A204.1 (cell line): ENCODE data around the gene PI3.
"Not testable (repeated sequence)": the region's sequence is repeated elsewhere in the genome, so short reads cannot be mapped to it uniquely, and the experiment has no call there.

Experiments used
- FAIRE-seq: peaks from 2 replicates; lab custom pipeline; 2012; peaks lifted over from hg19 to GRCh38; lab: Jason Lieb, UNC

PI3 gene, protein sequence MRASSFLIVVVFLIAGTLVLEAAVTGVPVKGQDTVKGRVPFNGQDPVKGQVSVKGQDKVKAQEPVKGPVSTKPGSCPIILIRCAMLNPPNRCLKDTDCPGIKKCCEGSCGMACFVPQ

DNA sequence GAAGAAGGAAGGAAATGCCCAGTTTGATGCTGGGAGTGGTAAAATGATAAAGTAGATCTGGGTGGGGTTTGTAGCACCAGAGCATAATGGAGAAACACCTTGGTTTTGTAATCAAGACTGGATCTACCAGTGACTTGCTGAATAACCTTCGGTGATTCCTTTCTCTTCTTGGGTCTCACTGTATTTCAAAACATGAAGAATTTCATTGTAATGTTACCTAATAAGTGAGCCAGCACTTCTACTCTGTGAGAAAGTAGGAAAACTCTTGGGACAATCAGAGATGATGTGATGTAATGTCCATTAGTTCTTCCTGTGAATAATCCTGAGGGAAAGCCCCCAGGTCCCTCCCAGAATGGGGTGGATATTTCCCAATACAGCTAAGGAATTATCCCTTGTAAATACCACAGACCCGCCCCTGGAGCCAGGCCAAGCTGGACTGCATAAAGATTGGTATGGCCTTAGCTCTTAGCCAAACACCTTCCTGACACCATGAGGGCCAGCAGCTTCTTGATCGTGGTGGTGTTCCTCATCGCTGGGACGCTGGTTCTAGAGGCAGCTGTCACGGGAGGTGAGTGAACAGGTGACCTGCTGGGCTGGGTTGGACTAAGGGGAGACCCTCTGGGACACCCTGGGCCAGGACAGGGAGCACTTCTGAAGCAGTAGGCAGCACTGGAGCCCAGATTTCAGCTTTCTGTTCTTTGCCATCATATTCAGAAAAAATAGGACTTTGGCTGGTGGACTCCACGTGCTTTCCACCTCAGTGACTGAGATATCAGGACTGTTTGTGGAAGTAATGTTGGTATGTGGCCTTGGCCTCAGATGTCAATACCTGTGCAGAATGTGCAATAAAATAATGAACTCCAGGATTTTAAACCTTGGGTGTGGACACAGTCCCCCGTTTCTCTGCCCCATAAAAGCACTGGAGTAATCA is at the start of gene PI3:
Gene PI3, plus strand, starts transcription at position 469 of the 931 bp plus-strand sequence. Its CDS starts 21 bp downstream, at position 490.
- FAIRE-seq: no peak

DNA sequence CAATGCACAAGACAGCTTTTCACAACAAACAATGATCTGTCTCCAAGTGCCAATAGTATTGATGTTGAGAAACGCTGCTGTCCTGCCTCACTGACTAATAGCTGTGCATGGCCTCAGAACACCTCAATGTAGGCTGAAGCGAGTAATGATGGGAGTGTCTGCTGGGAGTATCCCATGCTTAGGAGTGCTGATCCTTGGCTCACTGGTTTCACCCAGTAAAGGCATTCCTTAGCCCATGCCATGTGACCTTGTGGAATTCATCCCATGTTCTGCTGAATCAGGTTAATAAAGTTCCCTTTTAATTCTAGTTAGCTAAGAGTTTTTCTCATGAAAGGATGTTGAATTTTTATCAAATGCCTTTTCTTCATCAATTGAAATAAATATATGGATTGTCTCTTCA is 46.6 kb upstream of the PI3 start:
- no peak for FAIRE-seq

DNA sequence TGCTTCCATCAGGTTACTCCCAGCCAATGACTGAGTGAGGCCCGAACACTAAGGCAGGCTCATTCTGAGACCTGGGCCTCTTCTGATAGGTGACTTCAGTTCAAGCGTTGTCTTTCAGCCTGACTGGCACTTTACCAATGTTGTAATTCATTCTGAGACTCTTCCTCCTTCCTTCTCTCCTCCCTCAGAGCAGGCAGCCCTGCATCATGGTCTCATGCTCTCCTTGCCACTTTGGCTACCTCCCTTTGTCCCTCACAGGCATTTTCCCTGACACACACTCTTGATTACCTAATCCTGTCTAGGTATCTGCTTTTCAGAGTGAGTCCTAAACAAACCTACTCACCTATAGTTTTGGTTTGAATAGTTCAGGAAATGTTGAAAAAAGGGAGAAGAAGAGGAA is 37.8 kb upstream of the PI3 start:
- FAIRE-seq: no peak

DNA sequence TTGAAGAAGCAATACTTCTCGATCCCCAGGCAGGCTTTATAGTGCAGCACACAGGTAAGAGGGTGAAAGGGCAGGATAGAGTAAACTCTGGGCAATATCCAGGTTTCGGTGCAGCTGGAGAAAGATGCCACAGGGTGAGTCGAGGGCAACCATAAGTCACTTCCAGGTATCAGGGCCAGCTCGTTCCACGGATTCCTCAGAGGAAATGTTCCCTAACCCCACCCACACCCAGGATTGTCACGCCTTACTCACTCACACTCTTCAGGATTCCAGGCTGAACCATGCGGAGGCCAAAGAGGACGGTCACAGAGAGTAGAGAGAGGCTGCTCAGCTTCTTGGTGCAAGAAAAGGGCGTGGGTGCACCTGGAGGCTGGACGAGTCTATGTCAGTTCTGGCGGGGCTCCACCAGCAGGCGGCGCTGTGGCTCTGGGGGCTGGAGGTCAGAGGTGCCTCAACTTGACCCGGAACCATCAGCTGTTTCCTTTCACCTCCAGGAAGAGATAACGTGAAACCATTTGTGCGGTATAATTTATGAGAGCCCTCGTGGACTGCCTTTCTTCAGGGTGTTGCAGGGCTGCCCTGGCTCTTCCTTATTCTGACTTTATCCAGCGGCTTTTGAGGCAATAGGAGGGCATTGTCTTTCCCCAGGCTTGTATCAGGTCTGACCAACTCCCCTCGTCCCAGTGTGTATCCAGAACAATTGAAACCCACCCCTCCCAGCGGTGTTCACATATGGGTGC is 36.0 kb upstream of the PI3 start:
- no peak for FAIRE-seq

DNA sequence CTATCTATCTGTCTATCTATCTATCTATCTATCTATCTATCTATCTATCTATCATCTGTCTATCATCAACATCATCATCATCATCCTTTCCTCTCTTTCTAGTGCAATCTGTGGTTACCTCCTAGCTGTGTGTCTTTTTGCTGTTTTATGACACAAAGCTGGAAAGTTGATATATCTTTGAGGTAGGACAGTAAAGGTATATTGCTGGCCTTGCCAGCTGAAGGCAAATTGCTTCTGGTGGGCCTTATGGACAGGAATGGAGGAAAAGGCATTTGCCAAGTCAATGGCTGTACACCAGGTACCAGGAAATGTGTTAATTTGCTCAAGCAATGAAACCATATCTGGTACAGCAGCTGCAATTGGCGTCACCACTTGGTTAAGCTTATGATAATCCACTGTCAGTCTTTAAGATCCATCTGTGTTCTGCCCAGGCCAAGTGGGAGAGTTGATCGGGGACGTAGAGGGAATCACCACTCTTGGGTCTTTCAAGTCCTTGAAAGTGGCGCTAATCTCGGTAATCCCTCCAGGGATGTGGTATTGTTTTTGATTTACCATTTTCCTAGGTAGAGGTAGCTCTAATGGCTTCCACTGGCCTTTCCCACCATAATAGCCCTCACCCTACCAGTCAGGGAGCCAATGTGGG is 34.8 kb upstream of the PI3 start:
- FAIRE-seq: not testable (repeated sequence)

DNA sequence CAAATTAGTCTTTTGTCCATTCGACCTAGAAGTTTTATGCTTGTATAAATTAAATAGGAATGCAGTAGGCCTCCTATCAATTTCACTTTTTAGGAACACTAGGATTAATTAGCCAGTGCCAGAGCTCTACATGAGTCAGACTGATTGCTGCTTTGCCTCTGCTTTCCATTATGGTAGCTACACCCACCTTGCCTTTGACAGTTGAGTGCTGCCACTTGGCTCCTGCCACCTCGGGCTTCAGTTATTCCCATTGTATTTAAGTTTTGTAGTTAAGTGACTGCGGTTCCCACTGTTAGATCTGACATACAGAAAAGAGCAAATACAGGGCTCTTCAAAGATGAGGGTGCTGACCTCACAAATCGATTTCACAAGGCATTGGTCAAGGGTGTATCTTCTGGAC is 33.9 kb upstream of the PI3 start:
- FAIRE-seq: no peak

DNA sequence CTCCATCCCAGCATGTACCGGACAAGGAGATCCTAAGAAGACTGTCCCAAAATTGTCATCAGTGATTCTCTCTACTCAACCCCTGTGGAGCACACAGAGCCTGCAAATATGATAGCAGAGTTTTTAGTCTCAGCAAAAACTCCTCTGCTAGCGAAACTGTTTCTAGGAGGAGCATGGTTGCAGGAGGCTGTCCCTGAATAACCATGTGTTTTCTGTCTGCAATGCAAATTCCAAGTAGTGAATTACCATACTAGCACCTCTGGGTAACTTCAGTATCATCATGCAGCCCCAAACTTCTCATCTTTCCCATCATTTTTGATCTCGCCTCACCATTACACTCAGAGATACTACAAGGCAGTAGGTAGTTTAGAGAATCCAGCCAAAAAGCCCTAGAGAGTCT is 25.6 kb upstream of the PI3 start:
- FAIRE-seq: no peak

DNA sequence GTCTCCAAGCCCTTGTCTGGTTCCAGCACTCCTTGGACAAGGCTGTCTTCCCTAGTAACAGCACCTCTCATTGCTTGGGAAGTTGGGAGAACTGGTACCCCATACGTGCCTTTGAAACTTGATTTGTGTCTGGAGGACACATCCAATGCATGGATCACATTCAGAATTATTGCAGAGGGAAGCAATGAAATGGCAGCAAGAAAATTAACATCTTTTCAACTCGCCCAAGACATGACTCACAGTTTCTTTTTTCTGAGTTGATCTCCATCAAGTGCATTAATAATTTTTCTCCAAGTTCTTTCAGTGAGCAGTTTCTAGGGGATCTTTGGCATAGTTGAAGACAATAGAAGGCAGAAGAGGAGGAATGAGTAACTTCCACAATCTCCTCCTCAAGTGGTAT is 22.3 kb upstream of the PI3 start:
- no peak for FAIRE-seq

DNA sequence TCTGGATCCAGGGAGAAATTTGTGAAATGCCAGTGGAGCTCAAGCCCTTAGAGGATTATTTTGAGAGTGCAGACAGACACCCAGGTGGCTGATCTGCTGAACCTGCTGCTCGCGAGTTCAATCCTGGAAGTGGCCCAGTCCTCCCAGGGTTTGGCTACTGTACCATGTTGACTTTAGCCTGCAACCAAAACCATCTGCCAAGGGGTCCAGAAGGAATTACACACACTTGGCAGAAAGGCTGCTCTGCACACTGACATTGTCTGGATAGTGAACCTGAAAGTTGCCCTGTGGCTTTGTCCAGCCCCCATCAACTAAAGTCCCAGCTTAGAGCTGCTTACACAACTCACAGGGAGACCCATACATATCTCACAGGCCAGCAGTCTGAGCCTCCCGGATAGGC is 21.6 kb upstream of the PI3 start:
- FAIRE-seq: no peak

DNA sequence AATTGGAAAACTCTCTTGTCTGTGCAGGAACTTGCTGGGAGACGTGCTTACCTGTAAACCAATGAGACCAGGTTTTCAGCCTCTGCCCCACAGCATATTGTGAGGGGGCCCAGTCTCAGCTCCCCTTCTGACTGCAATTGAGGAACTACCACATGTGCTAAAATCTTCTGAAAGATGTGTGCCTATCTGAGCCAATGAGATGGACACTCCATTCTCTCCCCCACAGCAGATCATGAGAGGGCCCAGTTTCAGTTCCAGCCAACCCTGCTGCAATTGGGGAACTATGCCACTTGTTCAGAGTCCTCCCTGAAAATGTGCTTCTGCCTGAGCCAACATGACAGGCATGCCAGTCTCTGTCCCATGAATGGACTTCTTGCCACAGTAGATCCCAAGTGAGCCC is 20.9 kb upstream of the PI3 start:
- FAIRE-seq: no peak

DNA sequence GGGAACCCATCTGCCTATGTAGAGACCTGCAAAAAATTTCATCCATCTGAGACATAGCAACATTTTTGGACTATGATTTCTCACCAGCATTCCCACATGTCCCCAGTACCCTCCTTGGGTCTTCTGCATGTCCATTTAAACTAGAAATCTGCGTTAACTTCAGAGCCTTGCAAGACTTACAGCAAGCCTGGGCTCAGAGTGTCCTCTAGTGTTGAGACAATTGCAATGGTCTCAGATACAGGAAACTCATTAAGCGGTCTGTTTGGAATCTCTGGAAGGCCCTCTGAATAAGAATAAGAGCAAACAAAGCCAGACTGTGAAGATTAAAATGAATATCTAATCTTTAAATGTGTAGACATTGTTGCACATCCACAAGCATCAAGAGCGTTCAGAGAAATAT is 20.5 kb upstream of the PI3 start:
- FAIRE-seq: no peak

DNA sequence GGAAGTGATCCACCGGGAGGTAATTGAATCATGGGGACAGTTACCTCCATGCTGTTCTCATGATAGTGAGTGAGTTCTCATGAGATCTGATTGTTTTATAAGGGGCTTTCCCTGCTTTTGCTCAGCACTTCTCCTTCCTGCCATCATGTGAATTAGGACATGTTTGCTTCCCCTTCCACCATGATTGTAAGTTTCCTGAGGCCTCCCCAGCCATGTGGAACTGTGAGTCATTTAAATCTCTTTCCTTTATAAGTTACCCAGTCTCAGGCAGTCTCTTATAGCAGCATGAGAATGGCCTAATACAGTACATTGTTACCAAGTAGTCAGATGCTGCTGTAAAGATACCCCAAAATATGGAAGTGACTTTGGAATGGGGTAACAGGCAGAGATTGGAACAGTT is 19.9 kb upstream of the PI3 start:
- FAIRE-seq: not testable (repeated sequence)

DNA sequence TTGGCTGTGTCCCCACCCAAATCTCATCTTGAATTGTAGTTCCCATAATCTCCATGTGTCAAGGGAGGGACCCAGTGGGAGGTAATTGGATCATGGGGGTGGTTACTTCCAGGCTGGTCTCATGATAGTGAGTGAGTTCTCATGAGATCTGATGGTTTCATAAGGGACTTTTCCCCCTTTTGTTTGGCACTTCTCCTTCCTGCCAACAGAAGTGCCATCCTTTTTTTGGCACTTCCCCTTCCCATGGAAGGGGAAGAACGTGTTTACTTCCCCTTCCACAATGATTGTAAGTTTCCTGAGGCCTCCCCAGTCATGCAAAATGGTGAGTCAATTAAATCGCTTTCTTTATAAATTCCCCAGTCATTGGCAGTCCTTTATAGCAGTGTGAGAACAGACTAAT is 18.0 kb upstream of the PI3 start:
- FAIRE-seq: no peak

DNA sequence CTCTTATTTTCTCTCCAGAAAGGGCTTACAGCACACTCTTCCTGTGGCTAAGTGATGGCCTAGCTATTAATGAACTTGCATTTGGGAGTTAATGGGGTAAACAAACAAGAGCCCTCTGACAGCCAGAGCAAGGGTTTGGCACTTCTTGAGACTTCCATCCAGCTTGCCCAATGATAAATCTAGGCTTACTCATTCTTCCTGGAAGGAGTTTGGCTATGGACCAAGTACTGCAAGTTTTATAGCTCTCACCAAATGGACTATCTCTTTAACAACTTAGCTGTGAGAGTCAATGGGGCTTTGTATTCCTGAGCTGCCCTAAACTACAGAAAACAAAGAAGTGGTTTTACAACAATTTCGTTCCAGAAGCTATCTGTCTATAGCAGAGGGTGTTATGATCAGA is 16.7 kb upstream of the PI3 start:
- no peak for FAIRE-seq

DNA sequence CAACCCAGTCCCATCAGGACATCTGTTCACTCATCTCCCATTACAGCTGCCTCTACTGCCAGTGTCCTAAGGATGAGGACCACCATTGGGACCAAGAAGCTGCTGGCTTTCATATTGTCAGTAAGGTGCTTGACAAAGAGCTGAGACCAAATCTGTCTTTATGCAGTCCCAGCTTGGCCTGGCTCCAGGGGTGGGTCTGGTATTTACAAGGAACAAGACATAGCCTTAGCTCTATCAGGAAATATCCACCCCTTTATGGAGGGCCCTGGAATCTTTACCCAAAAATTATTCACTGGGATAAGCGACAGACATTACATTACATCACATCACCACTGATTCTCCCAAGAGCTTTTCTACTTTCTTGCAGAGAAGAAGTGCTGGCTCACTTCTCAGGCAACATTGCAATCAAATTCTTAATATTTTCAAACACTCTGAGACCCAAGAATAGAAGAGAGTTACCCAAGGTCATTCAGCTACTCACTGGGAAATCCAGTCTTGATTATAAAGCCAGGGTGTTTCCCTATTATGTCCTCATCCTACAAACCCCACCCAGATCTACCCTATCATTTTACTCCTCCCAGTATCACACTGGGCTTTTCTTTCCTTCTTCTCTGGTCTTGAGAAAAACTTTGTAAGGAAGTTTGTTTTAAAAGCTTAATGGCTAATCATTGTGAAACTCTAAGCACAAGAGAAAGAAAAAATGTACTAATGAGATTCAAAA is 11.5 kb upstream of the PI3 start:
- no peak for FAIRE-seq

DNA sequence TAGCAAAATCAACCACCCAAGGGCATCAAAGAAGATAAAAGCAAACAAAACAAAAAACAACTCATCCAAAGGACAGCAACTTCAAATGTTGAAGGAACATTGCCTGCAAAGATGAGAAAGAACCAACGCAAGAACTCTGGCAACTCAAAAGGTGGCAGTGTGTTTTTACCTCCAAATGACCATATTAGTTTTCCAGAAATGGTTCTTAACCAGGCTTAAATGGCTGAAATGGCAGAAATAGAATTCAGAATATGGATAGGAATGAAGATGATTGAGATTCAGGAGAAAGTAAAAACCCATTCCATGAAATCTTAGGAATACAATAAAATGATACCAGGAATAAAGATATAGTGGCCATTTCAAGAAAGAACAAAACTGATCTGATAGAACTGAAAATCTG is 9.8 kb upstream of the PI3 start:
- FAIRE-seq: no peak

DNA sequence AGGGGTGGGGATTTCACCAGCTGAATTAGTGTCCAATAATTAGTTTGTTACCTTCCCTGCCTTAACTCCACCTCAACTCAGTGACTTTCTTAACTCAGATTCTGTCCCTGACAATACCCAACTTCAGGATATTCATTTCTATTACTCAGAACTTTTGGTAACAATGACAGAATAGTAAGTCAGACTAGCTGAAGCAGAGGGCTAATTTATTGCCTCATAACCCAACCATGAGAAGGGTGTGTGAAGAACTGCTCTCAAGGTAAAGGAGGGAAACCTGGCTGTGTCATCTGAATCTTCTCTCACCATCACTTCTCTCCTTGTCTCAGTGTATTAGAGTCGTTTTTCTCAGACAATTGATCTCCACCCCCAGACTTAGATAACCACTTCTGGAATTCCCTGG is 1.2 kb upstream of the PI3 start:
- FAIRE-seq: no peak

DNA sequence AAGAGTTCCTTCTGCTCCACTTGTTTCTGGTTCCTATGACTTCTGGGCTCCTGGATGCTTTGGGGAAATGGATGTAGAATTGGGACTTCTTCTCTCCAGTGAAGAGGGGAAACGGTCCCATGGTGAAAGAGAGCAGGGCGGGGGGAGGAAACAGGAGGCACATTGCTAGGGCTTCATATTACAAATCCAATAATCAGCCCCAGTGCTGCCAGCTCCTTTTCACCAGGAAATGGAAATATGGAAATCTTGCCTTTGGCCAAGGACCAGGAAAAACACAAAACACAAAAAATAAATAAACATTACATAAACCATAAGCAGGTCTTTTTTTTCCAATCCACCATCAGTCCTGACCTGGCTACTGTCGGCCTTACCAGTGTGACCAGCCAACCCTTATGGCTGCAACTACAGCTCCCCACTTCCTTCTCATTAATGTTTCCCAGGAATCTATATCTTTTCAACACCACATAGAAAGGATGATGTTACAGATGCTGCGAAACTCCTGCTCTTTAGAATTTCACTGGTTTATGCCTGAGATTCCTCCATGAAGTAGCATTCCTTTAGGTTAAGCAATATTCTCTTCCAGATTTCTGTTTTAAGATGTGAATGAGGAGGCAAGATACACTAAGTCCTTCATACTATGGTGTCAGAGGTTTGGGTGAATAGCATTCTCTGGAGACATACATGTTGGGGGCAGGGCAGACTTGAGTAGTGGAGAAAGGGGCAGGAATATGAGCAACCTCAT is 2.0 kb downstream of the PI3 start:
- FAIRE-seq: no peak

DNA sequence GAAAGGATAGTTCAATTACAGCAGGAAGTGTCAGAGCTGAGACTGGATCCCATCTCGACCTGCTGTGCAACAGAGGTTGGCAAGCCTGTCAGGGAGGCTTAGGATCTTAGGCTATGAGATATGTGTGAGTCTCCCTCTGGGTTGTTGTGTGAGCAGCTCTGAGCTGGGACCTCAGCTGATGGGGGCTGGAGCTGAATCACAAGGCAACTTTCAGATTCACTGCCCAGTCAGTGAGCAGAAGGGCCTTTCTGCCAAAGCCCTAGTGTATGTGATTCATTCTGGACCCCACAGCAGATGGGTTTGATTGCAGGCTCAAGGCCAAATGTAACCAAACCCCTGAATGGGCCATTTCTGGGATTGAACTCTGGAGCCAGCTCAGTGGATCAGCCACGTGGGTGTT is 4.5 kb downstream of the PI3 start:
- no peak for FAIRE-seq

DNA sequence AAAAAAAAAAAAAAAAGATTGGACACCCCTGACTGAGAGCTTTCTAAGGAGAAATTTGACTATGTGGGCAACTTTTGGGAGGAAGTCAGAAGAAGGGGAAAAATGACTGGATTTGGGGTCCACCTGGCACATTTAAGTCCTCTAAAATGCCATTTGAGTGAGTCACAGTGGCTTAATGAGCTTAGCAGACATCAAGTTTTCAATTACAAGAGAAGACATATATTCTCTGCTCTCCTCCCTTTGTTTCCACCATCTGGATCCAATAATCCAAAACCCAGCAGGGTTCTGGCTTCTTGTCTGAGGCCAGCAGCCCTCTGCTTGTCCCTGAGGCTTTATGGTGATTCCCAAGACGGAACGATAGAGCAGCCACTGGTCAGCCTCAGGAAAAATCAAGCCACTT is 6.9 kb downstream of the PI3 start:
- FAIRE-seq: no peak

DNA sequence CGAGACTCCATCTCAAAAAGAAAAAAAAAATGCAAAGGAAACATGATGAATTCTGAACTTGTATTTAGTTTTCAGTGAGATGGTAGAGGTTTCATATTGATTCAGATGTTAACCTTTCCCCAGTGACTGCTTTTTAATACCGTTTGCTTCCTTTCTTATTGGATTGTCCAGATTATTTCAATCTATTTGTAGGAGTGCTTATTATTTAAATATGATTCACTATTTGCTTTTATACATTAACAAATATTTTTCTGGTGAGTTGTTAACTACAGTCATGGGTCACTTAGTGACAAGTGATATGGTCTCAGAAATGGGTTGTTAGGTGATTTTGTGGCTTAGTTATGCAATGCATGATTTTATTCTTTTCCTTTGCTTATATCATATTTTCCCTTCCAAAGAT is 8.4 kb downstream of the PI3 start:
- FAIRE-seq: no peak

DNA sequence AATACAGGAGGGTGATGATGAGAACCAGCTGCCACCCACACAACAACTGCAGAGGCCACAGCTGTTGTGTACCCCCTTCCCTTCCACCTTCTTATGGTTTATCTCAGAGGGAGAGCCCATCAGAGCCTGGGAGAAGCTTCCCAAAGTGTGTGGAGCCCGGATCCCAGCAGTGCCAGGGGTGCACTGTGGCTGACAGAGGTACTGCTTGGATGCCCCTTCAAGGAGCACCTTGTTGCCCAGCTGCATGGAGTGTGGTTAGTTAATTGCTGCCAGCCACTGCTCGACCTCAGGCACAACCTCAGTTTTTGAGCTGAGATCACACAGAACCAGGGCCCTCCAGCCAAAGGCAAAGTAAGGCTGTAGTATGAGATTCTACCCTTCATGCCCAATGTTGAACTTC is 13.0 kb downstream of the PI3 start:
- no peak for FAIRE-seq
